HG03139 (cell line): ENCODE measurements around the gene STRA6.

Experiments
- ATAC-seq: cut with Tn5 transposase; IDR thresholded peaks from one replicate; pipeline ENCODE4 v1.9.1; 2021; ENCODE audit not compliant: unreplicated experiment

STRA6 gene

DNA sequence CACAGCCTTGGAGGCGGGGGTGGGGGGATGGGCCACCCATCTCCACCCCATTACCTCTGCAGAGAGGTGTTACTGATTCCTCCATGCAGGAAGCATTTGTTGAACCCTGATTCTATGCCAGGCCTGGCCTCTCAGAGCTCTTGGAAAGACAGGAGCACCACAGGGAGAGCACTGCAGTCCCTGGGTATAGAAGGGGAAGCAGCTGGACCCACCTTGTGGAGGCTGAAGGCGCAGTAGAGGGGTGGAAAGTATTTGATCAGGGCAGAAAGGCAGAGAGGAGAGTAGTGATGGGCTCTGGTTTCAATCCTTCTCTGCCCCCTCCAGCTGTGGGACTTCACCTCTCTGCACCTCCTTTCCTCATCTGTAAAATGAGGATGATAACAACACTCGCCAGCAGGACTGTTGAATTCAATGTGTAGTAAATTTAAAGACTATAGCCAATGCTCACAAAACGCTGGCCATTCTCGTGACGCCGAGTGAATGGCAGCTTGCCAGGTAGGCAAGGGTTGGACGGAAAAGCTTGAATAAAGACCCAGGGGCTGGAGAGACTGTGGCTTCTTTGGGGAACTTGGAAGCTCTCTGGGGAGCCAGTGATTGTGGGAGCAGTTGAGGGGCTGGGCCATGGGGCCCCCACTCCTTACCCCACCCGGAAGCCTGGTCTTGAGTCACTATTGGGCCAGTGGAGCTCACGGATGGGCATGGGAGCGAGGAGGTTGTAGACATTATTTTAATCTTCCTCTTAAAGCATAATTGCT is 25.6 kb upstream of the STRA6 start:
- no peak for ATAC-seq

DNA sequence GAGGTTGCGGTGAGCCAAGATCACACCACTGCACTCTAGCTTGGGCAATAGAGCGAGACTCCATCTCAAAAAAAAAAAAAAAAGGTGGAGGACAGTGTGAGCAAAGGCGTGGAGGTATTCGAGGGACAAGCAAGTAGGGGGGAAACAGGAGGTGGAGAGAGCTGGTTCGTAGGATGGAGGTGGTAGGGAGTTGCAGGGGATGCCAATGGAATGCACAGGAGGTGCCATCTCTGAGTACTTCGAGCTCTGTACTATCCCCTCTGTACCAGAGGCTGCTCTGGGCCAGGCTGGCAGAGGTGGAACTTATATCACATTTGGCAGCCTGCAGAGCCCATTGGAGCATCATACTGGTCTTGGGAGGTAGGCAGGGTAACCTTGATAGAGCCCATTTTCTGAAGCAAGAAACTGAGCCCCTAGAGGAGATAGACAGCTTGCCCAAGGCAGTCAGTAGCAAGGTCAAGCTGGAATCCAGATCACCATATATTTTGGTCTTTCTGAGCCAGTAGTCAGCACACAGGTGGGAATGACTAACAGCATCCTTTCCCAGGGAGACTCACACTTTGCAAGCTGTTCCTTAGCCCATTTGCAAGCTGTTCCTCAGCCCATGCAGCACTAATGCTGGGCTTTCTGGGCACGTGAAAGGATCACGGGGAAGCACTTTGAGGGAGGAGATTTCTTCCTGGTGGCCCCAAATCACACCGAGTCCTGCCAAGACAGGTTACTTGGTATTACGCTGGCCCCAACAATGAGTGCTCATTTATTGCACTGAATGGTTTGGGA is 24.4 kb upstream of the STRA6 start:
- ATAC-seq: no peak

DNA sequence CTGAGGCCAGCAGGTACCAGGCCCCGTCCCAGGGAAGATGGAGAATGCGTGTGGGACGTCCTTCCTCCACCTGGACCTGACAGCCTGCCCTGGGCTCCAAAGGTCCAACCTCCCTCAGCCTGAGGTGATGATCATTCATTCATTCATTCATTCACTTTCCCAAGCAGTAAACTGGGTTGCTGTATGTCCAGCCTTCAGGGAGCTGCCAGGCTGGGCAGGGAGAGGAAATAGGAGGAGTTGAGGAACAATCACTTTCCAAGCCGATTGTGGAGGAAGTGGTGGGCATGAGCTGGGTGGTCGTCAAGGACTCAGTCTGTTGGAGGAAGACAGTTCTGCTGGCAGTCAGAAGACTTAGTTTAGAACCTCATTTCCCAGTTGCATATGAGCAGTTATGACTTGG is 23.3 kb upstream of the STRA6 start:
- no peak for ATAC-seq

DNA sequence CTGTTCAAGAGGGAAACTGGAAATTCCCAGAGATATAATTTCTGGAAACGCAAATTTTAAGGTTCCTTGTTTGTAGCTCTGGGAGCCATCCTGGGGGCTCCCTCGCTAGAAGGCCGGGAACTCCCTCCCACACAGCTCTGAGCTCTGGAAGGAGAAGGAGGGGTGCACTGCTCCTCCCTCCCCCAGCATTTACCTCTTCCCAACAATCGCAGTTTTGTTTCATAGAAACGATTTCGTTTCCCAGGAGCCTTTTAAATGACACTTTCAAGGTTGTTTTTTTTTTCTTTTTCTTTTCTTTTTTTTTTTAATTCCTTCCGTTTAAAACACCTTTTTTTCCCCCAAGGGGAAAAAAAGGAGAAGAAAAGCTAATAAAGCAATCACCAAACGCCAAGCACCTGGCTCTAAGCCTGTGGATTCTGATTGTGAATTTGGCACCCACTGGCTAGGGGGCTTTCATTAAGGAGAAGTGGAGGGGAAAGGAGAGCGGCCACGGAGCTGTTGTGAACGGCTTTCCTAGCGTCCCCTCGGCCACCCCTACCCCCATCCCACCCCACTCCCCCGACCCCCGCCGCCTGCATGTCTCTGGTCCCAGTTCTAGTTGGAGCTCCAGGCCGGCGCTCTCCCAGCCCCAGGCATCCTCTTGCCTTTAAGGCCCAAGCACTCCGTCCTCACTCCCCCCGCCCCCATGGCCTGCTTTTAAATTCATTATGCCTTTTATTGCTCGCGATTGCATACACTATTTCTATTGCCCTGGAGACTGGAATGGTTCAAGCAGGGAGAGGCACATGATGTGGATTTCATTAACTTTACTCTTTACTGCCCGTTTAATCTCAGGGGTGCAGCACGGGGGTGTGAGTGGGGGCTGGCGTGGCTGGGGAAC is 19.9 kb upstream of the STRA6 start:
- ATAC-seq: no peak

DNA sequence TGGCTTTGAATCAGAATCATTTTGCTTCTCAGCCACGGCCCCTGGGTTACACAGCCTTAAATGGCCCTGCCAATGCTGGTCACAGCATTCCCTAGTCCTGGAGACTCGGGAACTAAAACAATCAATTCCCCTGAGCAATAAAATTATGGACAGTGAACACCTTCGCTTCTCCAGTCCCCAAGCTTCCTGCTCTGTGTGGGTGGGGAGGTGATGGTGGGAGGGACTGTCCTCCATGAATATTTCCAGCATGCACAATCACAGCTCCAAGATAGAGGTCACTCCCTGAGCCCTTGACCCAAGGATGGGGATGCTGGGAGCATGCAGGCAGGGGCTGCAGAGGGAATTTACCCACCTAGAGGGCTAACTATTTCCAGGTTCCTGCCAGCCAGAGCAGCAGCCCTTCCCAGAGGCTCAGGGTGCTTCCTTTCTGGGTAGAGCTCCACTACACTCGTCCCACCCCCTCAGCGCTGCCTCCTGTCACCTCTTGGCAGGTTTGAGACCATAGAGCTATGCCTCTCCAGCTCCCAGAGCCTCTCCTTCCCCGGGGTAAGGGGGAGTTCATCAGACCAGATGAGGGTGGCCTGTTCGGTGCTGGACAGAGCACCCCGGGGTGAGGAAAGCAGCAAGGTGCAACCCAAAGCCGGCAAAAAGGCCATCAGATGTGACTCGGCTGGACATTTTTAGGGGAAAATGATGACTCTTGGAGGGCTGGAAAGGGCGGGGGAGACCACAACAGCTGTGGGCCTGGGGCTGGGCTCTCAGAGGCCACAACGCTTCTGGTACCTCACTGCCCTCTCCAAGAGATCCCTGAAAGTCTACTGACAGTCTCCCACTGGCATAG is 19.0 kb upstream of the STRA6 start:
- no peak for ATAC-seq

DNA sequence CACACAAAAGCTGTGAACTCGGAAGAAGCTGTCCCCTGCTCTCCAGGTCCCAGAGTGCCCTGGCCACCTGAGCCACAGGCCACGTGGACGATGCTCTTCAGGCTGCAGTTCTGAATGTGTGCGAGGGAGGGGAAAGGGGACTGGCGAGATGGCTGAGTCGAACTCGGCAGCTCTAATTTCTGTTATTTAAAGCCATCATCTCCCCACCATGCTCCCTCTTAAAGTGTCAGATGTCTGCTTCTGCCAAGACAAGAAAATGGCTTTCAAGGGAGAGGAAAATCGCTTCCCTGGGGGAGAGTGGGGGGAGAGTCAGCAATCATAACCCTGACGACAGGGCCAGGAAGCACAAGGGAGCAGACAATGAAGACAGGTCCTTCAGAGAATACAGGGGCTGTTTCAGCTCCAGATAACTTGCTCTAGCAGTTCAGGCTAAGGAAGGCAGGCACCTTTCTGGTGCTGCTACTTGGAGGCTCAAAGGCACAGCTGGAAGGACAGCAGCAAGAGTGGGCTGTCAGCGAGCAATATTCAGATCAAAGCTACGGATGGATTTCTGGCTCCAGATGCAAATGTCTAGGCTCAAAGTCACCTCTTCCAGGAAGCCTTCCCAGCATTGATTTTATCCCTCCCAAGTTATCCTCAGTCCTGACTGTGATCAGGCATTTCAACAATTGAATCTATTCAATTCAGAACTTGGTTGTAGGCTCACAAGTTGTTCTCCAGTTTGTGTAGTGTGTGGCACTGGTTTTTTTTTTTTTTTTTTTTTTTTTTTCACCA is 18.1 kb upstream of the STRA6 start:
- ATAC-seq: no peak

DNA sequence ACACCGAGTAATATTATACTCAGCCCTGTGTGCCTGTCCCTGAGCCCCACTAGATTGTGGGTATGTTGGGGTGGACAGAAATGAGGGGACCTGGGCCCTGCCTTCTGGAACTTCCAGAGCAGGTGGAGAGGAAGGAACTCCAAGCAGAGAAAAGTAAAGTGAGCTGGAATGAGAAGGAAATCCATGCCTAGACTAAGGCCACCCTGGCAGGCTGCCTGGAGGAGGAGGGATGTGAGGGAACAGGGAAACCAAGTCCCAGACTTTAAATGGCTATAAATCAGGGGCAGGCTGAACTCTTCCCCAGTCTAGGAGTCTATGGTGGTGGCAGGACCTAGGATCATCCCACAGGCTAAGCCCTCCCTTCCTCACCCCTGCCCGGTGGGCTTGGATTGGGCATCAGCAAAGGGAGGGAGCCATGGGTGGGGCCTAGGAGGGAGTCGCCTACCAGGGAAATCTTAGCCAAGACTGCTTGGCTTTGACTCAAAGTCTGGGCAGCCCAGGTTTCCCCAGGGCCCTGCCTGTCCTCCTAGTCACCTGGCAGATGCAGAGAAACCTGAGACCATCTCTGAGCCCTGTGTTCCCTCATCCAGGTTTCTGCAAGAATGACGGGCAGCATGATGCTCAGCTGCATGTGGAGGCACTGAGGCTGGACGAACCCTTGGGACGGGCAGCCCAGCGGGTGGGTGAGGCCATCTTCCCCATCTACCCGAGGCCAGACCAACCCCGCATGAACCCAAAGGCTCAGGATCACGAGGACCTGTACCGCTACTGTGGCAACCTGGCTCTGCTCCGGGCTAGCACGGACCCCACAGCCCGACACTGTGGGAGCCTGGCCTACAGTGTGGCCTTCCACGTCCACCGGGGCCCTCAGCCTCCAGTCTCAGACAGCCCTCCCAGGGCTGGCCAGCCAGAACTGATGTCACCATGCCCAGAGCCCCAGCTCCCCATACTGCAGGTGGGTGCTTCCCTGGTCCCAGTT is 15.6 kb upstream of the STRA6 start:
- ATAC-seq: no peak

DNA sequence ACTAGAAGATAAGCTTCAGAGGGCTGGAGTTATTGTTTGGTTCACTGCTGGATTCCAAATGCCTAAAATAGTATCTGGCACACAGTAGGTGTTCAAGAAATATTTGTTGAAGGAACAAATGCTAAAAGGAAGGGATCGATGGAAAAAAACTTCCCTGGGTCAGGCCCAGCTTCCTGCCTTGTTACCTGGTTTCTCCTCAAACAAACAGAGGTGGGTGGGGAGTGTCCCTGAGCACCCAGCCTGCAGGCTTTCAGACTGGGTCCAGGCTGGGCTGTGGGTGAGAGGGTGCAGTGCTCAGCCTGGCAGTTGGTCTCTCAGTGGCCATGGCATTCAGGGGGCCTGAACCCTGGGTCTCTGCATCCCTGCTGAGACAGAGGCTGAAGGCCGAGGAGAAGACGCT is 14.4 kb upstream of the STRA6 start:
- no peak for ATAC-seq

DNA sequence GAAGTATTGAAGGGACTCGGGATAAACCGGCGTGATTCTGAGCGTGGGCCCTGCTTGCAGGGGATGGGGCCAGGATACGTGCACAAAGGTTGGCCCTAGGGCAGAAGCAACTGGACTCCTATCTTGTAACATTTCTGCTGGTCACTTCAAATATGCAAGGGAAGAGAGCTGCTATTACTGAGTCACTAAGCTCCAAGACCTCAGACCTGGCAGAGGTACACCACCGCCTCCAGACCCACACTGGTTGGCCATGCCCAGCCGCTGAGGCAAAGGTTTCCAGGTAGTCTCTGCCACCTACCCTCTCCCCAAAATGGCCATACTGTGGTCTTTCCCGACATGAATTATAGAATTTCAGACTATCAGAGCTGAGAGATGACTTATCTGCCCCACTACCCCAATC is 13.4 kb upstream of the STRA6 start:
- no peak for ATAC-seq

DNA sequence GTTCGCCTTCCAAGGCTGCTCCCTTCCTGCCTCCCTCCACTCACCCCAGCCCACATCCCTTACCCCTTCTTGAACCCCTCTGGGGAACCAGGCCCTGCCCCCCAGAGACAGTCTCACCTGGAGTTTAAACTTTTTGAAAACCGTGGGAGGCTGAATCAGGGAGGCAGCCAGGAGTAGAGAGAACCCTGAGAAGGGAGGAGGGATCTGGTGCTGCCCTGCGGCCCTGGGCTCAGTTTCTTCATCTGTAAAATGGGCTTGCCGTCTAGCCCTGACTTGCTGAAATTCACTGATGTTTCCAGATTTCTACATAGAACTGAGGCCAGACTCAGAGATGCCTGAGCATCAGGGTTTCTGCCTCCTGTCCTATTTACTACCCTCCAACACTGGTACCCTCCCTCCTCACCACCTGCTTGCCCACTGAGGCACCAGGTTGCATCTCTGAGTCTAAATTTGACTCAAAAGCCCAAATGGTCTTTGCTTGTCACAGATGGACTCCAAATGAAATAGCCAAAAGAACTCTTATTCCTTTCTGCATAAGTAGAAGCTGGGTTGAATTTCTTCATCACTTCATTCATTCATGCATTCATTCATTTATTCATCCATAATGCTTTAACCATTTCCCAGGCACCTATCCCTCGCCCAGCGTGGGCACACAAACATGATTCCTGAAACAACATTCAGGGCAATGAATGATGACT is 11.9 kb upstream of the STRA6 start:
- ATAC-seq: no peak

DNA sequence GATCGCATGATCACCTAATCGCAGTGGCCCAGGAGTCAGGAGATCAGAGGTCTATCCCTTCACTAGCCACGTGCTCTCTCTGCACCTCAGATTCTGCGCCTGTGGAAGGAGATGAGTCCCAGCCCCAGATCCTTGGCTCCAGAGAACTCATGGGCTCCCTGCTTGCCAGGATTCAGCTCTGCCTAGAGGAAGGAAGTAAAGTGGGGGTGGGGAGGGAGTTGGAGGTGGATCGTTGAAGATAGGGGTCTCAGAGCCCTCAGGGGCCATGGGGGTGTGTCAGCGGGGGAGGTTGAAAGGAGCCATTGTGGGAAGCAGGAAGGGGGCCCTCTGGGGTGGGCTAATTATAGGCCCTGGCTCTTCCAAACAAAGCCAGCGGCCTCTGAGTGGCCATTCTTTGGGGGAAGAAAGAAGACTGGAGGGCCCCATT is 11.3 kb upstream of the STRA6 start:
- ATAC-seq: no peak

DNA sequence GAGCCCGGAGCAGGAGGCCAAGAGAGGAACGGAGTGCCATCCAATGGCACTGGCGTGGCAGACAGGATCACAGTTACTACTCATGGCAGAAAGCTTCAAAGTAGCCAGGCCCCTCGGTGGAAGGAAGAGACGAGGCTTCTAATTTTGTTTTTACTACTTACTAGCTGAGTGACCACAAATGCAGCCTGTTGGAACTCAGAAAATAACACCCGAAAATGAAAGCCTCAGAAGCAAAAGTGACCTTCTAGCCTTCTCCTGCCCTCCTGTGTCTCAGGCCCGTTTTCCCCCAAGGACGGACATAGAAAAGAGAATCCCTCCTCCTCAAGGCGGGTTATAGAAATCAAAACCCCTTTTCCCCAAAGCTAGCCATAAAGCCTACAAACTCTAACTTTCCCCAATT is 9.9 kb upstream of the STRA6 start:
- no peak for ATAC-seq

DNA sequence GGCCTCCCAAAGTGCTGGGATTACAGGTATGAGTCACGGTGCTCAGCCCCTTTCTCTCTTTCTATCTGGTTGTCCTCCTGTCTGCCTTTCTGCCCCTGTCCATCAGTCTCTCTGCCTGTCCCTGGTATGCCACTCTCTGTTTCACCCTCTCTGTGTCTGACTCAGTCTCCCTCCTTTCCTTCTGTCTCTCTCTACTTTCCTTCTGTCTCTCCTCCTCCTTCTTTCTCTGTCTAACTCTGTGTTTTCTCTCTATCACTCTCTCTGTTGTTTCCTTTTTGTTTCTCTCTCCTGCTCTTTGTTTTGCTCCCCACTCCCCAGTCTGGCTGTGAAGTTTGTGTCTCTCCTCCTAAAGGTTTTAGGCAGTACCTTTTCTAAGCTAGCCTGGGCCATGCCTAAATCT is 9.1 kb upstream of the STRA6 start:
- ATAC-seq: no peak

DNA sequence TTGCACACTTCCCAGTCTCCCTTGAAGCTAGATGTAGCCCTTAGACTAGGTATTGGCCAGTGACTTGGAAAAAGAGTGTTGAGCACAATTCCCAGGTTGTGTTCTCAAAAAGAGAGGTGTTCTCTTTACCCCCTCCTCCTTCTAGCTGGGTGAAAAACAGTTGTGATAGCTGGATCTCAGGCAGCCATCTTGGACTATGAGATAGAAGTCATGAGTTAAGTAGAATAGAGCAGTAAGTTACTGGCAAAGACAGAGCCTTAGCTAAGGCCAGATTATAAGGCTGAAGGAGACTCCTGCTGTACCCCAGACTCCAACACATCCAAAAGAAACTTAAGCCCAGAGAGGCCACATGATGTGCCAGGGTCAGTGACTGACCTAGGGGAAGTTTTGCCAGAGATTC is 8.1 kb upstream of the STRA6 start:
- ATAC-seq: no peak

DNA sequence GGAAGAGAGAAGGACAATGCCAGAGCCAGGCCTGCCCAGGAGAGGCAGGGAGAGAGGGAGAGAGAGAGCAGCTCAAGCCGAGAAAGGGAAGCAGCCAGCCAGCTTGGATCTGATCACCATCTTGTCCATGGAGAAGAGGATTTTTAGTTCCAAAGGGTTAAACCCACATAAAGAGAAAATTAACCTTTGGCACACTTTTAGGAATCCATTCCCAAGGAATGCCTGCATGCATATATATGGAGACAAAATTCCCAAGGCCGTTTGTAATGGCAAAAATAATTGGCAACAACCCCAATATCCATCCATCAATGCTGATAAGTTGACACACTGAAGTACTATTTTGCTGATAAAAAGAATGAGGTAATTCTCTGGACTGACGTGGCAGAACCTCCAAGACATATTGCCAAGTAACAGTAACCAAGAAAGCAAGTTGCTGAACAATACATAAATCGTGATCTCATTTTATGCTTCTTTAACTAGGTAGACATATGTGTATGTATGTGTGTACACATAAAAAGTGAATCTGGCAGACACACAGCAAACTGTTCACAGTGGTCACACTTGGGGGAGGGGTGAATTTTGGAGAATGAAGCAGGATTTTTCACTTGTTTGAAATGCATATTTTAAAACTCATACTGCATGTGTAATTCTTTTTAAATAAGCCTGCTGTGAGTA is 7.5 kb upstream of the STRA6 start:
- no peak for ATAC-seq

DNA sequence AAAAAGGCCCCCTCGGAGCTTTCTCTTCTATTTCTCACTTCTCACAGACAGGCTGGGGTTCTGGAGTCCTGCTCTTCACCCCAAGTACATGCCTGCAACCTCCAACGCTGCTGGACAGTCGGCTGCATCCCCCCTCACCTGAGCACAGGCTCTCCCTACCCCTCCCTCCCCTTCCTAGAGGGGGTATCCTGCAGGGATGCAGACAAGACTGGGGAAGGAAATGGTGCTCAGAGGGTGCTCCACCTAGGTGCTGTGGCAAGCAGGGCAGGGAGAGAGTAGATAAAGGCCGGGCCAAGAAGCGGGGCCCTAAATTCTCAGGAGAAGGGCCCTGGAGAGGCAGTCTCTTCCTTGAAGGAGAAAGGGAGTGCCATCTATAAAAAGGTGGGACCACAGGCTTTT is 7.0 kb upstream of the STRA6 start:
- ATAC-seq: no peak

DNA sequence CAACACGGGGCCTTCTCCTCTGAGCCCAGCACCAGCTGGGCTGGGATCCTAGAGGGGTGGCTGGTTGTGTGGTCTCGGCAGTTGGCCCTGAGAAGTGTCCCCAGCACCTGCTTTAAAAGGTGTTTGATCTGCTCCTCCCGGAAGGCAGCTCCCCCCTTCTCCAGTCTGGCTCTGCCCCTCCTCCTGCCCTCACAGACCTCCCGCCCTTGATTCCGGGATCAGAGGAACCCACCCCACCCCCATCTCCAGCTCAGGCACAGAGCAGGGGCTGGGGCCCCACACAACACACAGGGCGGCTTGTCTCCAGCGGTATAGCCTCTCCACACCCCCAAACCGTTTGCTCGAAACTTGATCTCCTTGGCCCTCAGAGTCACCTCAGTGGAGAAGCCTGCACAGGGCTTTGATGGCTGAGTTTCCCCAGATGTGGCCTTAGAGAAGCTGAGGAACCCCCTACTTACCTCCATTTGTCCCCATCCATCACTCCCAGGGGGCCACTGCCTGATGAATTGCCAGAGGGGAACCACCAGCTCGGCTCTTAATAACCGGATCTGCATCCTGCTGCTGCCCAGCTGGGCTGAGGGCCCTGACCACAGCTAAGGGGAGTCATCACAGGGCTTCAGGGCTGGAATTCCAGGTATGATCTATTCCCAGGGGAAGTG is 6.4 kb upstream of the STRA6 start:
- no peak for ATAC-seq
